ENCODE measurements around the gene CADPS2. TPM values are rescaled to one million over a fixed set of nuclear protein-coding genes. Genes with fewer than 3 reads are reported as not detected.

Gene CADPS2
- total and polyA plus RNA-seq, 2 of the 4 experiments (the other 2 are of a cell fraction), result 0.10 to 0.54 TPM

DNA sequence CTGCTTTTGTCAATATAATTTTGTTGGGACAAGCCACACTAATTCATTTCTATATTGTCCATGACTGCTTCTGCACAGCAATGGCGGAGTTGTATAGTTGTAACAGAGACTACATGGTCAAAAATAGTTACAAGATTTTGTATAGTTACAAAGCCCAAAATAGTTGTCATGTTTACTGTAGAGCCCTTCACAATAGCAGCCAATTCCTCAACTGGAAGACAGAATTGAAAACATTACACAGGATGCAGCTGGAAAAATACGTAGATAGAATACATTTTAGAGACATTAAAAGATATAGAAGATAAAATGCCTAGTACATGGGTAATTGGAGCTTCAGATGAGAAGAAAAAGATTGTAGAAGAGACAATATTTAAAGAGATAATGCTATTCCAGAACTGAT lies 425.3 kb downstream of the CADPS2 start:
- CTCF ChIA-PET, result no interaction called here
- Histone ChIP-seq H3K79me1 (ENCODE audit: low read depth in 1 of 2, low read length in 2 of 2) (no peaks in the 10 kb centered on the region), H3K14ac (replicated peaks; ENCODE audit: low read depth, low read length) (no peak overlapping the region), H3K4me3 (ENCODE audit: insufficient read depth, low read depth, low read length) (no peak overlapping the region), H4K20me1 (ENCODE audit: insufficient read depth, low read length) (no peaks in the 10 kb centered on the region), H3K56ac (ENCODE audit: extremely low read depth, insufficient read depth, low read length) (no peak overlapping the region), H2BK5ac (ENCODE audit: low read depth, low read length, poor library complexity, severe bottlenecking) (no peak overlapping the region), H3K9ac (ENCODE audit: low read depth, low read length) (no peak overlapping the region), H4K5ac (ENCODE audit: low read depth, low read length) (no peak overlapping the region), H3K18ac (ENCODE audit: low read depth, low read length) (no peak overlapping the region), H2BK20ac (ENCODE audit: low read depth, low read length) (no peak overlapping the region), H2AFZ (replicated peaks; ENCODE audit: low read length, poor library complexity) (no peak overlapping the region), H3K27ac (ENCODE audit: insufficient read depth, low read length) (no peak overlapping the region), H3K27me3 (ENCODE audit: control insufficient read depth, insufficient read depth, low read length) (no peaks in the 10 kb centered on the region), H2BK120ac (ENCODE audit: low read depth, low read length) (no peak overlapping the region), H3K4me1 (ENCODE audit: control insufficient read depth, insufficient read depth, low read length) (no peaks in the 10 kb centered on the region), H3K4me2 (ENCODE audit: low read depth, low read length) (no peak overlapping the region), H2BK15ac (ENCODE audit: low read depth, low read length) (no peak overlapping the region), H2AK5ac (ENCODE audit: low read depth, low read length) (no peak overlapping the region), H3K36me3 (ENCODE audit: control insufficient read depth, insufficient read depth, low read length) (no peaks in the 10 kb centered on the region), H3K9me3 (ENCODE audit: control insufficient read depth, insufficient read depth, low read length) (no peaks in the 10 kb centered on the region), H4K91ac (ENCODE audit: insufficient read depth, low read depth, low read length) (no peak overlapping the region), H3K9me1 (ENCODE audit: insufficient read depth, low read length) (no peaks in the 10 kb centered on the region), H4K8ac (ENCODE audit: low read depth in 2 of 2, low read length in 2 of 2) (no peak overlapping the region), H3K23ac (ENCODE audit: low read depth, low read length) (no peak overlapping the region), H2AK9ac (replicated peaks; ENCODE audit: low read depth, low read length, poor library complexity) (no peak overlapping the region), H3K4ac (ENCODE audit: low read depth, low read length) (no peak overlapping the region)
- no CpG with 5 or more reads among the region's 2 CpGs for WGBS, 2 experiments (ENCODE audit: extremely low coverage in 2 of 2, insufficient read length in 1 of 2)
- dilution Hi-C loops (cut with HindIII; ENCODE audit: low sequenced_read_pairs, unreplicated experiment) (no loop called here), in situ Hi-C loops (cut with MboI; ENCODE audit: low sequenced_read_pairs) (no loop called here), intact Hi-C loops (cut with micrococcal nuclease) (no loop called here)
- TF ChIP-seq RCOR1 (IDR thresholded peaks at IDR 0.05; ENCODE audit: insufficient replicate concordance, low read length) (no peak), CHD1 (IDR thresholded peaks at IDR 0.05; ENCODE audit: low read depth, low read length) (no peak), USF2 (IDR thresholded peaks at IDR 0.05; ENCODE audit: low read depth, low read length) (no peak), RAD21 (IDR thresholded peaks at IDR 0.05; ENCODE audit: low read length) (no peak), SMC3 (IDR thresholded peaks at IDR 0.05; ENCODE audit: low read depth, low read length) (no peak), ELK1 (IDR thresholded peaks at IDR 0.05; ENCODE audit: borderline replicate concordance, low read depth, low read length) (no peak), MAFK (IDR thresholded peaks at IDR 0.05; ENCODE audit: low read depth, low read length) (no peak), POLR2A (IDR thresholded peaks at IDR 0.05; ENCODE audit: low read depth, low read length) (no peak), CEBPB (IDR thresholded peaks at IDR 0.05; ENCODE audit: low read depth, low read length) (no peak), RFX5 (IDR thresholded peaks at IDR 0.05; ENCODE audit: low read depth, low read length) (no peak), MXI1 (IDR thresholded peaks at IDR 0.05; ENCODE audit: borderline replicate concordance, low read depth, low read length) (no peak), MAZ (IDR thresholded peaks at IDR 0.05; ENCODE audit: borderline replicate concordance, low read depth, low read length) (no peak), NFE2L2 (IDR thresholded peaks at IDR 0.05; ENCODE audit: low read depth, low read length) (no peak), BHLHE40 (IDR thresholded peaks at IDR 0.05; ENCODE audit: low read depth, low read length) (no peak), FOS (IDR thresholded peaks at IDR 0.05; ENCODE audit: low read depth, low read length) (no peak)
- TF ChIP-seq, protein P1, sequence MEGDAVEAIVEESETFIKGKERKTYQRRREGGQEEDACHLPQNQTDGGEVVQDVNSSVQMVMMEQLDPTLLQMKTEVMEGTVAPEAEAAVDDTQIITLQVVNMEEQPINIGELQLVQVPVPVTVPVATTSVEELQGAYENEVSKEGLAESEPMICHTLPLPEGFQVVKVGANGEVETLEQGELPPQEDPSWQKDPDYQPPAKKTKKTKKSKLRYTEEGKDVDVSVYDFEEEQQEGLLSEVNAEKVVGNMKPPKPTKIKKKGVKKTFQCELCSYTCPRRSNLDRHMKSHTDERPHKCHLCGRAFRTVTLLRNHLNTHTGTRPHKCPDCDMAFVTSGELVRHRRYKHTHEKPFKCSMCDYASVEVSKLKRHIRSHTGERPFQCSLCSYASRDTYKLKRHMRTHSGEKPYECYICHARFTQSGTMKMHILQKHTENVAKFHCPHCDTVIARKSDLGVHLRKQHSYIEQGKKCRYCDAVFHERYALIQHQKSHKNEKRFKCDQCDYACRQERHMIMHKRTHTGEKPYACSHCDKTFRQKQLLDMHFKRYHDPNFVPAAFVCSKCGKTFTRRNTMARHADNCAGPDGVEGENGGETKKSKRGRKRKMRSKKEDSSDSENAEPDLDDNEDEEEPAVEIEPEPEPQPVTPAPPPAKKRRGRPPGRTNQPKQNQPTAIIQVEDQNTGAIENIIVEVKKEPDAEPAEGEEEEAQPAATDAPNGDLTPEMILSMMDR (conservative IDR thresholded peaks at IDR 0.05; ENCODE audit: low read depth, low read length), result no peak
- POLR2A ChIA-PET (ENCODE audit: unreplicated experiment), result no interaction called here
- DNase-seq, result no peak
- no peak for ATAC-seq (ENCODE audit: low read depth)
- BruUV-seq (replicated peaks), result no TSS peak
